Skeletal muscle tissue (tissue), 4 donors: ENCODE data around the gene ALX4. TPM values are rescaled to one million over a fixed set of nuclear protein-coding genes. Genes with fewer than 3 reads are reported as not detected.

Experiments
- H3K27ac ChIP-seq: one replicate; pipeline ENCODE4 v1.7.0; 2013; ENCODE audit warnings: mild to moderate bottlenecking, low read depth, low read length, inconsistent platforms
- H3K27me3 ChIP-seq, 3 donors: one replicate each; pipeline ENCODE4 v1.7.0; 2013; ENCODE audit warnings: low read length in 3 of 3; ENCODE audit not compliant: control insufficient read depth in 3 of 3, insufficient read depth in 3 of 3
- H3K36me3 ChIP-seq, 3 donors: one replicate each; pipeline ENCODE4 v1.7.0; 2013; ENCODE audit warnings: low read length in 3 of 3; ENCODE audit not compliant: control insufficient read depth in 3 of 3, insufficient read depth in 3 of 3
- H3K4me1 ChIP-seq, 3 donors: one replicate each; pipeline ENCODE4 v1.7.0; 2013; ENCODE audit warnings: low read length in 3 of 3, mild to moderate bottlenecking in 3 of 3; ENCODE audit not compliant: control insufficient read depth in 3 of 3, insufficient read depth in 3 of 3
- H3K4me3 ChIP-seq, 3 donors: one replicate each; pipeline ENCODE4 v1.7.0; 2013; ENCODE audit warnings: low read length in 3 of 3
- H3K9ac ChIP-seq, 3 donors: one replicate each; pipeline ENCODE4 v1.7.0; 2013; ENCODE audit warnings: low read length in 3 of 3, mild to moderate bottlenecking in 3 of 3, moderate library complexity in 2 of 3, low read depth in 1 of 3
- H3K9me3 ChIP-seq, 3 donors: one replicate each; pipeline ENCODE4 v1.7.0; 2013; ENCODE audit warnings: low read length in 3 of 3; ENCODE audit not compliant: control insufficient read depth in 3 of 3
- total RNA-seq: library from RNA; depleted of rRNA; stranded (reverse); fragments of >200 nt; gene quantifications from one replicate; pipeline ENCODE4 v1.2.3, GENCODE V29; 2014
- donor health status: Osteomylitis.

The ALX4 gene
- total RNA-seq, 1 donor from 2014 or later = 2.1 TPM

DNA sequence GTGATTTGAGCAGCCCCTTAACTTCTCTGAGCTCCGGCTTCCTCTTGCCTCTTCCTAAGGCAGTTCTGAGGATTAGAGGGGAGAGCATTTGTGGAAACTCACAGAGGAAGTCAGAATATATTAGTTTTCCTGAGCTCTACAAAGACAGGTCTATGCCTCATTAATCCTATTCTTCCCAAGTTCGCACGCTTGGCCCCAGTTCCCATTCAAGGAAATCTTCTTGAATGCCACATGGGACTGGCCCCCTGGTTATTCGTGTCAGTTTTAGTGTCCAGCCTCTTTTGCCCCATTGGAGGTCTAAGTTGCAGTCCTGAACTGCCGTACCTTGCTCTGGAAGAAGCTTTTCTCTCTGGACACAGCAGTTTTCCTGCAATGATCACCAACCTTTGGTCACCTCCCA lies 37.6 kb upstream of the ALX4 start:
- peaks cover 2 to 25% (median 14%) of the 10 kb centered on the region in 3 donors for H3K27me3 ChIP-seq
- no peaks in the 10 kb centered on the region for H3K4me1 ChIP-seq
- H3K9ac ChIP-seq = no peak overlapping the region
- no peaks in the 10 kb centered on the region for H3K36me3 ChIP-seq
- no peak overlapping the region for H3K27ac ChIP-seq
- no peaks in the 10 kb centered on the region for H3K9me3 ChIP-seq
- no peak overlapping the region for H3K4me3 ChIP-seq

DNA sequence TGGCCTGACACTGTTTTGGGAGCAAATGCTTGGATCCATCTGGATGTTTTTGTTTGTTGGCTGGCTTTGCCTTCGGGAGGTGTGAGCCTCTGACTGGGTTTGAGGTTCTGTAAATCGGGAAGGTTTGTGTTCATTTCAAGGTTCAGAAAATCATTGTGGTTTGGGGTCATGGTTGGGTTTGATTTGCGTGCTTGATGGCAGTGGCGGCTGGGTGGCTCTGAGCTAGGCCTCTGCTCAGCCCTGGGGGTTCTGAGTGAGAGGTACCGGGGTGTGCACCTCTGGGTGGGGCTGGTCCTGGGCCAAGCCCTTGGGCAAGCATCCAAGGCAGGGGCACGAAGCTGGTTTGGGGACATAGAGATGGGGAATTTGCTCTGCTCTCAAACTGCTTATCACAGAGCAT lies 37.0 kb upstream of the ALX4 start:
- no peaks in the 10 kb centered on the region for H3K9me3 ChIP-seq
- H3K4me3 ChIP-seq = no peak overlapping the region
- no peak overlapping the region for H3K9ac ChIP-seq
- no peak overlapping the region for H3K27ac ChIP-seq
- H3K27me3 ChIP-seq = peaks cover 2 to 25% (median 14%) of the 10 kb centered on the region in 3 donors
- no peaks in the 10 kb centered on the region for H3K36me3 ChIP-seq
- no peaks in the 10 kb centered on the region for H3K4me1 ChIP-seq

DNA sequence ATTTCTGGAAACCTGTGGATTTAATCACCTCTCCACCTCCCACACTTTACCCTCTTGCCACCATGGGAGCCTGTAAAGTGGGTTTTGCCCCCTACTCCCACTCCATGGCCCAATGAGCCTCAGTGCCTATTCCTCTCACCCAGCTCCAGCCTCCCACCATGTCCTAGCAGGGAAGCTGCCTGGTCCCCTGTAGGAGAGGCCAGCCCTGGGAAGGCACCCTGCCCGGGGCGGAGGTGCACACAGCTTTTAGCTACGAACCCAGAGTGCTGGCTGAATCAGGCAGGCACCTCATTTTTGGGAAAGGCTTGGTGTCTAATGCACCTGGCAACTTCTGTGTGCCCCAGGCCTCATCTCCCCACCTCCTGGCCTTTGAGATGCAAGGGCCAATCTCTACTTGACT lies 35.8 kb upstream of the ALX4 start:
- H3K36me3 ChIP-seq = no peaks in the 10 kb centered on the region
- H3K9ac ChIP-seq = no peak overlapping the region
- H3K4me3 ChIP-seq = no peak overlapping the region
- H3K27ac ChIP-seq = no peak overlapping the region
- H3K9me3 ChIP-seq = no peaks in the 10 kb centered on the region
- peaks cover 2 to 22% (median 9%) of the 10 kb centered on the region in 3 donors for H3K27me3 ChIP-seq
- H3K4me1 ChIP-seq = no peaks in the 10 kb centered on the region

DNA sequence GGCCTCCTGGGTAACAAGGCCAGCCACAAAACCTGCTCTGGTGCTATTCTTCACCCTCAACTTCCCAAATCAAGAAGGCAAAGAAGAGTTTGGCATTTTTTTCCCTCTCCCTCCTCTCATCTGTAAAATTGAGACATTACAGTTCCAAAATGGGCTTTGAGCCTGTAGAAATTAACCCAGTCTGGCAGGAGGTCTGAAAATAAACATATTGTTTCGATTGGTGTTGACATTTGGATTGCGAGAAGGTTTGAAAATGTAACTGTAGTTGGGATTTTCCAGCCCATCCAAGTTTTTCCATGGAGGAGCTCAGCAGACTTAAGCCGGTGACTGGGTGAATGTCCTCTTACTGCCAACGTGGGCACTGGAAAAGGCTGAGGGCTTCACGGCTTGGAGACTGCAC lies 35.0 kb upstream of the ALX4 start:
- no peaks in the 10 kb centered on the region for H3K9me3 ChIP-seq
- H3K27ac ChIP-seq = no peak overlapping the region
- no peak overlapping the region for H3K9ac ChIP-seq
- H3K36me3 ChIP-seq = no peaks in the 10 kb centered on the region
- peaks cover 2 to 22% (median 7%) of the 10 kb centered on the region in 3 donors for H3K27me3 ChIP-seq
- no peaks in the 10 kb centered on the region for H3K4me1 ChIP-seq
- no peak overlapping the region for H3K4me3 ChIP-seq

DNA sequence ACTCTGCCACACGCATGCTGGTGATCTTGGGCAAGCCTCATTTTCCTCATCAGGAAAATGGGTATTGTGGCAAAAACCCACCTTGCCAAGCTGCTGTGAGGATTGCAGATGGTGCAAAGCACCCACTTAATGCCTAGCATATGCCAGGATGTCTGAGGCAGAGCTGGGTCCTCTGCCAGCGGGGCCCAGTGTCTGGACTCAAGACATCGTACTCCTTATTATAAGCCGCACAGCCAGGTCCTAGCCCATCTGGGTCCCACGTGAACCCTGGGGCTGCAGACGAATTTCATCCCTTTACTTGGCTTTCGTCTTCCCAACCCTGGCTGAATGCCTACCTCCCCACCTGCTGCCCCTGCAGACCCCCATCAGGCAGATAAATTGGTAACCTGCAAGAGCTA lies 34.5 kb upstream of the ALX4 start:
- no peak overlapping the region for H3K4me3 ChIP-seq
- H3K36me3 ChIP-seq = no peaks in the 10 kb centered on the region
- H3K27ac ChIP-seq = no peak overlapping the region
- H3K27me3 ChIP-seq = peaks cover 2 to 22% (median 7%) of the 10 kb centered on the region in 3 donors
- no peaks in the 10 kb centered on the region for H3K9me3 ChIP-seq
- H3K4me1 ChIP-seq = no peaks in the 10 kb centered on the region
- H3K9ac ChIP-seq = no peak overlapping the region

DNA sequence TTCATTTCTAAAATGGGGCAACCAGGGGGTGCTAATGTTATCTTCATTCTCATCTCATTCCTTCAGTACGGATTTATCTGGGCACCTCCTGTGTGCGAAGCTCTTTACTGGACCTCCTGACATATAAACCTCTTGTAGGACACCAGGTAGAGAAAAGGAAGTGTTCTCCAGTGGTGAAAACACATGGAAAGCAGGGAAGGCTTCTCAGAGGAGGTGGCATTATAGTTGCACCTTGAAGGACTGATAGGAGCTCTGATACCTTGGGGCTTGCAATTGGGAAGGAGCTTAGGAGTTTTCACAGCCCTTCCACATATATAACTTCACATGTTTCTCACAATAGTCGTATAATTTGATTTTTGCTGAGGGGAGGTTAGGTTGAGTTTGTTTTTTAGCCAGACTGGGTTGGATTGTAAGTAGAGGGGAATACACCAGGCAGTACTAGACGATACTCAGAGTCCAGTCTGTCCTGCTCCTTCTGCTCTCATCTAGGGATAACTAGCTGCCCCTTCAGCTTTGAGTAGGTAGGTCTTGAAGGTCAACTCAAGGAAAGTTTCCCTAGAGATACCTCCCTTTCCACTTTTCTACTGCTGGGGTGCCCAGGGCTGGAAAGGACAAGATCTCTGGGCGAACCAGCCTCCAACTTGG lies 34.0 kb upstream of the ALX4 start:
- Histone ChIP-seq H3K4me1 (no peaks in the 10 kb centered on the region), H3K4me3 (no peak overlapping the region), H3K27ac (no peak overlapping the region), H3K9me3 (no peaks in the 10 kb centered on the region), H3K9ac (no peak overlapping the region), H3K27me3 (peaks cover 2 to 26% (median 7%) of the 10 kb centered on the region in 3 donors), H3K36me3 (no peaks in the 10 kb centered on the region)

DNA sequence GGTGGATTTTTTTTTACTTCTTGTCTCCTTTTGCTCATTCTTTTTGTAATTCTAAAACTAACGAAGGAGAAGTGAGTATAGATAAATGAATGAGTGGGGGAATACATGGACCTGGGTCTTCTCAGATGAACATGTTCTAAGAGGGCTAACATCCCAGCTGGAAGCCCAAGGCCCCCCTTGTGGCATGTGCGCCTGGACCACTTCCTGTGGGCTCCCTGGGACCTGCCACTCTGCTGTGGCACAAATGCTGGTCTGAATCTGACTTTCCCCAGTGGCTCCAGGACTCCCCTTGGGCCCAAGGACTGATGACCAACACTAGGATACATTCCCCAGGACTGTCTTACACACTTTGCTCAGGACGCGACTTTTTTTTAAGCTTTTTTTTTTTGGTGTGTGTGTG lies 32.7 kb upstream of the ALX4 start:
- Histone ChIP-seq H3K9ac (no peak overlapping the region), H3K27ac (no peak overlapping the region), H3K36me3 (no peaks in the 10 kb centered on the region), H3K4me1 (no peaks in the 10 kb centered on the region), H3K9me3 (no peaks in the 10 kb centered on the region), H3K4me3 (no peak overlapping the region), H3K27me3 (peaks cover 0 to 32% (median 19%) of the 10 kb centered on the region in 3 donors)

DNA sequence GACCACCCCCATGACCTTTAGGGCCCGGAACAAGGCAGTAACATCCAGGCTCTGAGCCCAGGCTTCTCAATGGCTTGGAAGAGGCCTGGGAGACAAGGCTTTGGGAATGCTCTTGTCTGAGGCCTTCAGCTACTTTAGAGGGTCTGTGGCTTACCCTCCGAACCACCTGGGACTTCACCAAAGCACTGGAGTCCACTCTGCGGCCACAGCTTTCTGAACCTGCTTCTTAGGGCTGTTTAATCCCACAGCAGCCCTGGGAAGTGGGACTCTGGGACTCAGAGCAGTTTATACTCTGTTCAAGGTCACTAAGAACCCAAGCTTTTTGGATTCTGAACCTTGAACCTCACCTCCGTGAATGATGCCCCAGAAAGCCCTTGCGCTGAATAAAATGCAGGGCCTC lies 30.7 kb upstream of the ALX4 start:
- Histone ChIP-seq H3K27ac (no peak overlapping the region), H3K27me3 (peaks cover 0 to 25% (median 20%) of the 10 kb centered on the region in 3 donors), H3K9ac (no peak overlapping the region), H3K36me3 (no peaks in the 10 kb centered on the region), H3K9me3 (no peaks in the 10 kb centered on the region), H3K4me3 (no peak overlapping the region), H3K4me1 (no peaks in the 10 kb centered on the region)

DNA sequence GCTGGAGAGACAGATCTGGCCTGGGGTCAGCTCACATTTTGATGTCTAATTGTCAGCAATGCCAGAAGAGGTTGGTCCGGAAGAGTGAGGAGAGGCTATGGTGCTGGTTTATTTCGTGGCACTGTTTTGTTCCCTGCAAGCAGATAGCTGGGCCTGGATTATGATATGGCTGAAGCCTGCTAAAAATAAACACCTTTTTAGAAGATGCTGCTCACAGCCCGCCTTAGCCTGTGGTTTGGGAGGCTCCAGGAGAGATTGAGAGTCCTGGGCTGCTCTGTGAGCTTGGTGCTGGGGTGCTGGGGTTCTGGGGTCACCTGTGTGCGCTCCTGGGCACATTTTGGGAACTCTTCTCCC lies 29.6 kb upstream of the ALX4 start:
- Histone ChIP-seq H3K4me3 (no peak overlapping the region), H3K36me3 (no peaks in the 10 kb centered on the region), H3K4me1 (no peaks in the 10 kb centered on the region), H3K9me3 (no peaks in the 10 kb centered on the region), H3K27ac (no peak overlapping the region), H3K9ac (no peak overlapping the region), H3K27me3 (peaks cover 4 to 27% (median 20%) of the 10 kb centered on the region in 3 donors)

DNA sequence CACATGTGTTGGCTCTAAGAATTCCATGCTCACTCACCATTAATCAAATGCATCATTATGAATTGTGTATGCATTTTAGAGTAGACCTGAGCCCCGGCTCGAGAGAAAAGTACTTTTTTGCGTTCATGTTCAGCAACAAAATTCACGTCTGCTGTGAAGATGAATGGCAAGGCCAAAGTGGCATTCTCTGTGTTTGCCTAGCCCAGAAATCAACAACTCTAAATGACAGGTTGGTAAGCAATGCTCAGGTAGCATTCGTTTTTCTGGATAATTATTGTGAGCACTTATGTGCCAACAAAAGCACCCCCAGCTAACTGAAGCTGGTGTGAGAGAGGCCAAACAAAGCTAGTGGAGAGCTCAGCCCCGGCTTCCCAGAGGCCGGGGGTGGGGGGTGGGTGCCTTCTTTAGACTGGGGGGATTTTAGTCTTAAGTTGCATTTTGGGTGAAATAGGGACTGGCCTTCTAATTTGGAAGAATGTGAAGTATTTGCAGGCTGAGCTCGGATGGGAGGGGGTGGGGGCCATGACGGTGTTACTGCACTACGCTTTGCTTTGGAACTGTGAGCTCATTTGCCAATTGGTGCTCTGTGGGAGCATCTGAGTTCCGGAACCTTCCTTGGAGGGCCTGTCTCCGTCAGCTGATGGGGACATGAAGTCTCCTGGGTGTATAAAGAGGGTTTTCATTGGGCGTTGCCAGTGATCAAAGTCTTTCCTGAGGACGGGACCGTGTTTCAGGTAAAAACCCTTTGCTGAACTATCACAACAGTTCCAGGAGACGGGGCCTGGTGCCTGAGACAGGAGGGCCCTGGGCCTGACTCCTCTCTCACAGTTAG lies 29.0 kb upstream of the ALX4 start:
- Histone ChIP-seq H3K9me3 (no peaks in the 10 kb centered on the region), H3K4me1 (no peaks in the 10 kb centered on the region), H3K27me3 (peaks cover 10 to 31% (median 26%) of the 10 kb centered on the region in 3 donors), H3K27ac (no peak overlapping the region), H3K9ac (no peak overlapping the region), H3K36me3 (no peaks in the 10 kb centered on the region), H3K4me3 (no peak overlapping the region)
